ENCODE measurements around the gene SPINK1. TPM values are rescaled to one million over a fixed set of nuclear protein-coding genes. Genes with fewer than 3 reads are reported as not detected.

The SPINK1 gene
- total RNA-seq, 4 donors from 2014 or later, result 22.5 to 317 (median 54.1) TPM; not detected in 1

- WGBS, 2 donors (ENCODE audit: low coverage in 1 of 2), result 78 to 79% methylated on average over 2 to 3 of the region's 3 CpGs
- H3K9me3 ChIP-seq, result no peaks in the 10 kb centered on the region
- no peak for DNase-seq
- intact Hi-C loops (cut with DNase I; ENCODE audit: low total_unique reads) (no loop called here), in situ Hi-C loops (cut with MboI; ENCODE audit: low pct_ligation_motif_present in 1 of 4, low pct_unique_long_range_greater_than_20kb in 1 of 4, low sequenced_read_pairs in 3 of 4) (no loop called here)
- no peak overlapping the region for H3K27ac ChIP-seq
- H3K4me3 ChIP-seq, result no peak overlapping the region
- H3K27me3 ChIP-seq, result no peaks in the 10 kb centered on the region
- peaks cover 0 to 15% (median 0%) of the 10 kb centered on the region in 4 donors for H3K4me1 ChIP-seq
- TF ChIP-seq POLR2AphosphoS5 (IDR thresholded peaks at IDR 0.05) (no peak), POLR2A (IDR thresholded peaks at IDR 0.05) (no peak), EP300 (IDR thresholded peaks at IDR 0.05; ENCODE audit: low read depth) (no peak), CTCF (IDR thresholded peaks at IDR 0.05) (no peak)
- no peaks in the 10 kb centered on the region for H3K36me3 ChIP-seq
These were observed 31.0 kb downstream of the SPINK1 start for GRCh38 chr5:147800491-147800890.

- Histone ChIP-seq H3K36me3 (no peaks in the 10 kb centered on the region), H3K27ac (no peak overlapping the region), H3K27me3 (no peaks in the 10 kb centered on the region), H3K9me3 (no peaks in the 10 kb centered on the region), H3K4me3 (no peak overlapping the region), H3K4me1 (no peaks in the 10 kb centered on the region)
- no peak for DNase-seq
- no peak for TF ChIP-seq POLR2A (IDR thresholded peaks at IDR 0.05)
- no peak for TF ChIP-seq POLR2AphosphoS5 (IDR thresholded peaks at IDR 0.05)
- no peak for TF ChIP-seq CTCF (IDR thresholded peaks at IDR 0.05)
- TF ChIP-seq EP300 (IDR thresholded peaks at IDR 0.05; ENCODE audit: low read depth), result no peak
- WGBS, 2 donors (ENCODE audit: low coverage in 1 of 2), result 76 to 77% methylated on average over 6 of the region's 6 CpGs
- in situ Hi-C loops (cut with MboI; ENCODE audit: low pct_ligation_motif_present in 1 of 4, low pct_unique_long_range_greater_than_20kb in 1 of 4, low sequenced_read_pairs in 3 of 4), result no loop called here
- intact Hi-C loops (cut with DNase I; ENCODE audit: low total_unique reads), result no loop called here
These were observed 34.7 kb downstream of the SPINK1 start for GRCh38 chr5:147796556-147797308.

GRCh38 chr5:147791181-147791580 lies 40.3 kb downstream of the SPINK1 start:
- H3K4me3 ChIP-seq, result no peak overlapping the region
- no peaks in the 10 kb centered on the region for H3K9me3 ChIP-seq
- no peaks in the 10 kb centered on the region for H3K36me3 ChIP-seq
- H3K4me1 ChIP-seq, result no peaks in the 10 kb centered on the region
- 90 to 93% methylated on average over 3 to 6 of the region's 6 CpGs for WGBS, 2 donors (ENCODE audit: low coverage in 1 of 2)
- intact Hi-C loops (cut with DNase I; ENCODE audit: low total_unique reads), result no loop called here
- in situ Hi-C loops (cut with MboI; ENCODE audit: low pct_ligation_motif_present in 1 of 4, low pct_unique_long_range_greater_than_20kb in 1 of 4, low sequenced_read_pairs in 3 of 4), result no loop called here
- H3K27ac ChIP-seq, result no peak overlapping the region
- DNase-seq, result no peak
- H3K27me3 ChIP-seq, result no peaks in the 10 kb centered on the region
- TF ChIP-seq POLR2AphosphoS5 (IDR thresholded peaks at IDR 0.05) (no peak), EP300 (IDR thresholded peaks at IDR 0.05; ENCODE audit: low read depth) (no peak), POLR2A (IDR thresholded peaks at IDR 0.05) (no peak), CTCF (IDR thresholded peaks at IDR 0.05) (no peak)

- TF ChIP-seq CTCF (IDR thresholded peaks at IDR 0.05) (no peak), POLR2A (IDR thresholded peaks at IDR 0.05) (no peak), EP300 (IDR thresholded peaks at IDR 0.05; ENCODE audit: low read depth) (no peak), POLR2AphosphoS5 (IDR thresholded peaks at IDR 0.05) (no peak)
- DNase-seq, result no peak
- Histone ChIP-seq H3K36me3 (no peaks in the 10 kb centered on the region), H3K27ac (no peak overlapping the region), H3K4me1 (no peaks in the 10 kb centered on the region), H3K9me3 (no peaks in the 10 kb centered on the region), H3K4me3 (no peak overlapping the region), H3K27me3 (no peaks in the 10 kb centered on the region)
- in situ Hi-C loops (cut with MboI; ENCODE audit: low pct_ligation_motif_present in 1 of 4, low pct_unique_long_range_greater_than_20kb in 1 of 4, low sequenced_read_pairs in 3 of 4) (no loop called here), intact Hi-C loops (cut with DNase I; ENCODE audit: low total_unique reads) (no loop called here)
- WGBS, 2 donors (ENCODE audit: low coverage in 1 of 2), result 83 to 98% methylated on average over 2 of the region's 2 CpGs
These were observed 41.7 kb downstream of the SPINK1 start for GRCh38 chr5:147789820-147790219.
